ENCODE data around the gene SMIM21. TPM values are rescaled to one million over a fixed set of nuclear protein-coding genes. Genes with fewer than 3 reads are reported as not detected.

SMIM21 gene
- total RNA-seq, 2 experiments from 2014 or later = not detected

GRCh38 chr18:75365837-75366236, 61.7 kb downstream of the SMIM21 start:
- H3K27ac Mint-ChIP-seq = no peak overlapping the region
- no peaks in the 10 kb centered on the region for H3K9me3 ChIP-seq (ENCODE audit: control insufficient read depth in 1 of 2, insufficient read depth in 1 of 2, low read length in 2 of 2)
- intact Hi-C loops (cut with DNase I, micrococcal nuclease) = loop anchor here (2.0 to 10.0 kb wide), 4 partner anchors 194 to 741 kb away; no protein-coding TSS in a partner anchor
- no peaks in the 10 kb centered on the region for H3K4me1 ChIP-seq (ENCODE audit: insufficient read depth, low read length)
- TF ChIP-seq, protein P1, sequence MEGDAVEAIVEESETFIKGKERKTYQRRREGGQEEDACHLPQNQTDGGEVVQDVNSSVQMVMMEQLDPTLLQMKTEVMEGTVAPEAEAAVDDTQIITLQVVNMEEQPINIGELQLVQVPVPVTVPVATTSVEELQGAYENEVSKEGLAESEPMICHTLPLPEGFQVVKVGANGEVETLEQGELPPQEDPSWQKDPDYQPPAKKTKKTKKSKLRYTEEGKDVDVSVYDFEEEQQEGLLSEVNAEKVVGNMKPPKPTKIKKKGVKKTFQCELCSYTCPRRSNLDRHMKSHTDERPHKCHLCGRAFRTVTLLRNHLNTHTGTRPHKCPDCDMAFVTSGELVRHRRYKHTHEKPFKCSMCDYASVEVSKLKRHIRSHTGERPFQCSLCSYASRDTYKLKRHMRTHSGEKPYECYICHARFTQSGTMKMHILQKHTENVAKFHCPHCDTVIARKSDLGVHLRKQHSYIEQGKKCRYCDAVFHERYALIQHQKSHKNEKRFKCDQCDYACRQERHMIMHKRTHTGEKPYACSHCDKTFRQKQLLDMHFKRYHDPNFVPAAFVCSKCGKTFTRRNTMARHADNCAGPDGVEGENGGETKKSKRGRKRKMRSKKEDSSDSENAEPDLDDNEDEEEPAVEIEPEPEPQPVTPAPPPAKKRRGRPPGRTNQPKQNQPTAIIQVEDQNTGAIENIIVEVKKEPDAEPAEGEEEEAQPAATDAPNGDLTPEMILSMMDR (IDR thresholded peaks at IDR 0.05) = peak; percentile 30
- no peaks in the 10 kb centered on the region for H3K36me3 Mint-ChIP-seq (ENCODE audit: low read depth)
- H3K4me3 Mint-ChIP-seq = no peak overlapping the region
- DNase-seq (peak in 4 of 14 experiments; percentile 4 to 27 (median 25)), ATAC-seq (ENCODE audit: poor library complexity) (no peak)
- no peaks in the 10 kb centered on the region for H3K27me3 ChIP-seq (ENCODE audit: control insufficient read depth in 1 of 2, insufficient read depth in 2 of 2, low read length in 2 of 2)
- ChIA-PET CTCF (no interaction called here), POLR2A (no interaction called here)
- no peaks in the 10 kb centered on the region for H3K4me1 Mint-ChIP-seq (ENCODE audit: low read depth)
- H3K27me3 Mint-ChIP-seq = no peaks in the 10 kb centered on the region
- no peak overlapping the region for H3K4me3 ChIP-seq (ENCODE audit: low read length)
- H3K36me3 ChIP-seq (ENCODE audit: insufficient read depth, low read length) = no peaks in the 10 kb centered on the region
- H3K9me3 Mint-ChIP-seq = no peaks in the 10 kb centered on the region
- no peak overlapping the region for H3K27ac ChIP-seq (ENCODE audit: low read depth in 1 of 2, low read length in 2 of 2)

DNA sequence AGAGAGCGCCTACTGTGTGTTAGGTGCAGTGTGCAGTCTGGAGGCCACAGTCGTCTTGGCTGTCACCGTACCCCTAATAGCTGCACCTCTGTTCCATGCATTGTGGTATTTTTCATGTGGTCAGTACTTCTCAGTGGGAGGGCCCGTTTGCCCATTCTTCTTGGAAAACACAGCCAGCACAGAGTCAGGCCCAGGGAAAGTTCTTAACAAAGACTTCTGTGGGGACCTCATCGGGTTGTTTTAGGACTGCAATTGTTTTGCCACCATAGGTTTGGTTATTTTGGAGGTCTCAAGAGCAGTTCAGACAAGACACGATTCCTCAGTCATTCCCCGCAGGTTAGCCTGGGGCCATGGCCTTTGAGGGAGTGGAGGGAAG, 62.3 kb downstream of the SMIM21 start:
- Histone ChIP-seq H3K9me3 (ENCODE audit: control insufficient read depth in 1 of 2, insufficient read depth in 1 of 2, low read length in 2 of 2) (no peaks in the 10 kb centered on the region), H3K4me1 (ENCODE audit: insufficient read depth, low read length) (no peaks in the 10 kb centered on the region), H3K4me3 (ENCODE audit: low read length) (no peak overlapping the region), H3K36me3 (ENCODE audit: insufficient read depth, low read length) (no peaks in the 10 kb centered on the region), H3K27me3 (ENCODE audit: control insufficient read depth in 1 of 2, insufficient read depth in 2 of 2, low read length in 2 of 2) (no peaks in the 10 kb centered on the region), H3K27ac (ENCODE audit: low read depth in 1 of 2, low read length in 2 of 2) (no peak overlapping the region)
- ATAC-seq (ENCODE audit: poor library complexity) (no peak), DNase-seq (no peak)
- no peaks in the 10 kb centered on the region for H3K27me3 Mint-ChIP-seq
- no peak overlapping the region for H3K4me3 Mint-ChIP-seq
- no peaks in the 10 kb centered on the region for H3K9me3 Mint-ChIP-seq
- H3K27ac Mint-ChIP-seq = no peak overlapping the region
- H3K4me1 Mint-ChIP-seq (ENCODE audit: low read depth) = no peaks in the 10 kb centered on the region
- TF ChIP-seq, protein P1 (IDR thresholded peaks at IDR 0.05) = no peak
- ChIA-PET CTCF (no interaction called here), POLR2A (no interaction called here)
- intact Hi-C loops (cut with DNase I, micrococcal nuclease) = loop anchor here (5.0 to 10.0 kb wide), 3 partner anchors 193 to 740 kb away; no protein-coding TSS in a partner anchor
- H3K36me3 Mint-ChIP-seq (ENCODE audit: low read depth) = no peaks in the 10 kb centered on the region

- TF ChIP-seq, protein P1 (IDR thresholded peaks at IDR 0.05) = no peak
- Mint-ChIP-seq H3K36me3 (ENCODE audit: low read depth) (no peaks in the 10 kb centered on the region), H3K4me1 (ENCODE audit: low read depth) (no peaks in the 10 kb centered on the region), H3K4me3 (no peak overlapping the region), H3K27me3 (peaks cover 2% of the 10 kb centered on the region), H3K9me3 (no peaks in the 10 kb centered on the region), H3K27ac (no peak overlapping the region)
- Histone ChIP-seq H3K4me3 (ENCODE audit: low read length) (no peak overlapping the region), H3K27me3 (ENCODE audit: control insufficient read depth in 1 of 2, insufficient read depth in 2 of 2, low read length in 2 of 2) (peaks cover 0 to 2% of the 10 kb centered on the region in 2 experiments), H3K27ac (ENCODE audit: low read depth in 1 of 2, low read length in 2 of 2) (no peak overlapping the region), H3K36me3 (ENCODE audit: insufficient read depth, low read length) (no peaks in the 10 kb centered on the region), H3K9me3 (ENCODE audit: control insufficient read depth in 1 of 2, insufficient read depth in 1 of 2, low read length in 2 of 2) (no peaks in the 10 kb centered on the region), H3K4me1 (ENCODE audit: insufficient read depth, low read length) (no peaks in the 10 kb centered on the region)
- no peak for ATAC-seq (ENCODE audit: poor library complexity)
- POLR2A ChIA-PET = no interaction called here
- intact Hi-C loops (cut with DNase I, micrococcal nuclease) = loop anchor here (5.0 to 10.0 kb wide), 3 partner anchors 192 to 740 kb away; no protein-coding TSS in a partner anchor
- CTCF ChIA-PET = no interaction called here
- DNase-seq = peak in 2 of 14 experiments; percentile 6 to 17
Observed at GRCh38 chr18:75364512-75365253, 62.8 kb downstream of the SMIM21 start.

Measured in CD4-positive, alpha-beta T cell (primary cell).